ENCODE results near the gene MYO18B.

MYO18B gene

DNA sequence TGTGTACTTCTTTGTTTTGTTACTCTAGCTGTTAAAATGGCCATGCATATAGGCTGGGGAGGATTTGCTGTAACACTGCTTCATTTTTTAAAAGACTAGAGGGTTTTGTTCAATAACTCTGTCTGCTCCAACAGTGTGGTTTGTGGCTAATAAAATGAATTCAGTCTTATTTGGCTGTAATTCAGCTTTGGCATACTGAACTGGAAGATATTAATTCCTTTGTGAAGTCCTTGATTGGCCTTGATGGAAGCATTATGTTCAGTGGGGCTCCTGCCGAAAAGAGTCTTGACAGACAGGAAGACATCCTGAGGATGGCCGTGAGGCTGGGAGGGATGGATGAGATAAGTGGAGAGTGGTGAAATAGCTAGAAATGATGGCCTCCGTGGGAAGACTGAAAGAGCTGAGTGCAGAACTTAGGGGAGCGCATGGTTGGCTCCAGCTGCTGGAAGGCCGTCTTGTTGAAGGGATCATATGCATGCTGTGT is 44.8 kb upstream of the MYO18B start:
- no peak for TF ChIP-seq CTCF (IDR thresholded peaks at IDR 0.05; ENCODE audit: low read depth, low read length)
- DNase-seq (ENCODE audit: low read depth, low spot score): peak; percentile 7
- H3K4me3 ChIP-seq (ENCODE audit: low read depth, low read length): no peak overlapping the region
- in situ Hi-C loops (cut with HindIII; ENCODE audit: low sequenced_read_pairs): no loop called here

GRCh38 chr22:25697978-25698377 is 44.0 kb upstream of the MYO18B start:
- in situ Hi-C loops (cut with HindIII; ENCODE audit: low sequenced_read_pairs): no loop called here

DNA sequence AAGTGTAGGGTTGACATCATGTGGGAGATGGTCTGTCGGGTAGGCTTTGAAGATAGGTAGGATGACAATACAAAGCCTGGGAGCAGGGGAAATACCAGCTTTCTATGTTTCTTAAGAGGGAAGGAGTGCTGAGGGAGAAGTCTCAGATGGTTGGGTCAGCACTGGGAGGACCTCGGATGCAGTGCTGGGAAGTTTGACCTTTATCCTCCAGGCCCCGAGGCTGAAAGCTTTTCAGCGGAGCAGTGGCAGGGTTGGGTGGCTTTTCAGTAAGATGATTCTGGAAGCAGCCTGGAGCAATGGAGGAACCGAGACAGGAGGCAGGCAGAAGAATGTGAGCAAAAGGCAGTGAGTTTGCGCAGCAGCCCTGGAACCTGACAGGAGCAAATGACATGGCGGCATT is 43.5 kb upstream of the MYO18B start:
- no peak overlapping the region for H3K4me3 ChIP-seq (ENCODE audit: low read depth, low read length)
- DNase-seq (ENCODE audit: low read depth, low spot score): no peak
- in situ Hi-C loops (cut with HindIII; ENCODE audit: low sequenced_read_pairs): no loop called here
- no peak for TF ChIP-seq CTCF (IDR thresholded peaks at IDR 0.05; ENCODE audit: low read depth, low read length)

More at GRCh38 chr22:25697978-25698377, 44.0 kb upstream of the MYO18B start:
- no peak for DNase-seq (ENCODE audit: low read depth, low spot score)
- no peak overlapping the region for H3K4me3 ChIP-seq (ENCODE audit: low read depth, low read length)
- no peak for TF ChIP-seq CTCF (IDR thresholded peaks at IDR 0.05; ENCODE audit: low read depth, low read length)

- H3K4me3 ChIP-seq (ENCODE audit: low read depth, low read length): no peak overlapping the region
- no peak for TF ChIP-seq CTCF (IDR thresholded peaks at IDR 0.05; ENCODE audit: low read depth, low read length)
- in situ Hi-C loops (cut with HindIII; ENCODE audit: low sequenced_read_pairs): no loop called here
- DNase-seq (ENCODE audit: low read depth, low spot score): no peak
These were observed 43.0 kb upstream of the MYO18B start for GRCh38 chr22:25698978-25699377.

DNA sequence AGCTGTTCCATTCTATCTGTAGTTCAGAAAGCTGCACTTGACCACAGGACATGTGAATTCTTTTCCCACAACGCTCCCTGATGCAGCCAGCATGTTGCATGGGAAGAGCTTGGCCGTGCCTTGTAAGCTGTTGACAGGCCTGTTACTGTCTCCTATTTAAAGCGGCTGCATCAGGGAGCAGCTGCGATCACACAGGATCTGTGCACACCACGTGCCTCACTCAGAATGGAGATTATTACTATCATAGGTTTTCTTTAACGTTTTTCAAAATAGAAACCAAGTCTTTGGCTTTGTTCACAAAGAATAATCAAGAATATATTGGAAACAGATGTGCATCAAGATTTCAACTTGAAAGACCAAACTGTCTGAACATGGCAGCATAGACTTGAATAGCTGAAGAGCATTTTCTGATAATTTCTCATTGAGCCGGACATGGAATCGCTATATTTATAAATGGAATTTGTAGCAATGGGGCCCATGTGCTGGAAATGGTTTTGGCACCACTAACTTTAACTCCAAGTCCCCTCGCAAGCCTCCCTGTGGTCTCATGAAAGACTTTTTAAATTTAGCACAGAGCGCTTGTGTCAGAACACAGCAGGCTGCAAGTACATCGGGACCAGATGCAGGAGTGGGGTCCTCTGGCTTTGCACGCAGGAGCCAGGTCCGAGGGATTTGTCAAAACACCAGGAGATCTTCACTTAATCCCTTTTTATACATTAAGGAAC is 40.8 kb upstream of the MYO18B start:
- no peak overlapping the region for H3K4me3 ChIP-seq (ENCODE audit: low read depth, low read length)
- in situ Hi-C loops (cut with HindIII; ENCODE audit: low sequenced_read_pairs): no loop called here
- TF ChIP-seq CTCF (IDR thresholded peaks at IDR 0.05; ENCODE audit: low read depth, low read length): no peak
- peak; percentile 27 for DNase-seq (ENCODE audit: low read depth, low spot score)

DNA sequence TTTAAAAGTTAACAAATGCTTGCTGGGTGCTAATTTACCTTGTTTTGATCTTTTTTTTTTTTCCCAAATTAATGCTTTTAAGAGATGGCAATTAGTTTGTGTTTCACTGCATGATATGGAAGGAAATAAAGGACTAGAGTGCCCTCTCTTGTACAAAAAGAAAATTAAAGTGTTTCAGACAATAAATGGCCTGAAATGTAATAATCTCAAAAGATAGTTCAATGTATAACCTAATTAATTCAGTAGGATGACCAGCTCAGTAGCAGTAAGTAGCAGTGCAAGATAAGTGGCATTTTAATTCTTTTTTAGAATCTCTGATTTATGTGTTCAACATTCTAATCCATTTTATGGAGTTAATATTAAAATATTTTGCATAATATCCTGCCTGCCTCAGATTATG is 39.9 kb upstream of the MYO18B start:
- peak; percentile 28 for TF ChIP-seq CTCF (IDR thresholded peaks at IDR 0.05; ENCODE audit: low read depth, low read length)
- H3K4me3 ChIP-seq (ENCODE audit: low read depth, low read length): no peak overlapping the region
- DNase-seq (ENCODE audit: low read depth, low spot score): peak; percentile 50
- in situ Hi-C loops (cut with HindIII; ENCODE audit: low sequenced_read_pairs): no loop called here

Measured in astrocyte of the spinal cord (primary cell).